ENCODE results near the gene SAA1.

SAA1 gene

GRCh38 chr11:18253233-18253632, 12.8 kb upstream of the SAA1 start:
- H3K4me3 ChIP-seq (ENCODE audit: low read depth in 1 of 2, low read length in 2 of 2), result no peak overlapping the region
- peaks cover 10% of the 10 kb centered on the region for H3K27me3 ChIP-seq (ENCODE audit: insufficient read depth, low read length, poor library complexity)
- no peak overlapping the region for H3K27ac ChIP-seq (ENCODE audit: low read length)
- no peak for DNase-seq
- no peaks in the 10 kb centered on the region for H4K20me1 ChIP-seq (ENCODE audit: insufficient read depth, low read length)
- TF ChIP-seq, protein P1, sequence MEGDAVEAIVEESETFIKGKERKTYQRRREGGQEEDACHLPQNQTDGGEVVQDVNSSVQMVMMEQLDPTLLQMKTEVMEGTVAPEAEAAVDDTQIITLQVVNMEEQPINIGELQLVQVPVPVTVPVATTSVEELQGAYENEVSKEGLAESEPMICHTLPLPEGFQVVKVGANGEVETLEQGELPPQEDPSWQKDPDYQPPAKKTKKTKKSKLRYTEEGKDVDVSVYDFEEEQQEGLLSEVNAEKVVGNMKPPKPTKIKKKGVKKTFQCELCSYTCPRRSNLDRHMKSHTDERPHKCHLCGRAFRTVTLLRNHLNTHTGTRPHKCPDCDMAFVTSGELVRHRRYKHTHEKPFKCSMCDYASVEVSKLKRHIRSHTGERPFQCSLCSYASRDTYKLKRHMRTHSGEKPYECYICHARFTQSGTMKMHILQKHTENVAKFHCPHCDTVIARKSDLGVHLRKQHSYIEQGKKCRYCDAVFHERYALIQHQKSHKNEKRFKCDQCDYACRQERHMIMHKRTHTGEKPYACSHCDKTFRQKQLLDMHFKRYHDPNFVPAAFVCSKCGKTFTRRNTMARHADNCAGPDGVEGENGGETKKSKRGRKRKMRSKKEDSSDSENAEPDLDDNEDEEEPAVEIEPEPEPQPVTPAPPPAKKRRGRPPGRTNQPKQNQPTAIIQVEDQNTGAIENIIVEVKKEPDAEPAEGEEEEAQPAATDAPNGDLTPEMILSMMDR (IDR thresholded peaks at IDR 0.05; ENCODE audit: borderline replicate concordance, extremely low read depth, low read length, poor library complexity, severe bottlenecking), result no peak
- TF ChIP-seq EZH2 (IDR thresholded peaks at IDR 0.05; ENCODE audit: borderline replicate concordance, low read depth, low read length, severe bottlenecking), result no peak
- H3K4me2 ChIP-seq (ENCODE audit: insufficient read depth, low read length), result no peak overlapping the region
- no peaks in the 10 kb centered on the region for H3K9me3 ChIP-seq (ENCODE audit: insufficient read depth, low read length, severe bottlenecking)
- H3K9ac ChIP-seq (ENCODE audit: low read depth, low read length), result no peak overlapping the region
- H2AFZ ChIP-seq (ENCODE audit: low read depth, low read length), result no peak overlapping the region
- no peaks in the 10 kb centered on the region for H3K4me1 ChIP-seq (ENCODE audit: insufficient read depth, low read length)
- no peaks in the 10 kb centered on the region for H3K79me2 ChIP-seq (ENCODE audit: insufficient read depth, low read length)
- H3K36me3 ChIP-seq (ENCODE audit: insufficient read depth, low read length), result no peaks in the 10 kb centered on the region
- no peak for ATAC-seq (ENCODE audit: insufficient read depth, low read depth)

- Histone ChIP-seq H3K4me1 (ENCODE audit: insufficient read depth, low read length) (no peaks in the 10 kb centered on the region), H3K9ac (ENCODE audit: low read depth, low read length) (no peak overlapping the region), H3K27me3 (ENCODE audit: insufficient read depth, low read length, poor library complexity) (peaks cover 6% of the 10 kb centered on the region), H3K4me2 (ENCODE audit: insufficient read depth, low read length) (no peak overlapping the region), H3K36me3 (ENCODE audit: insufficient read depth, low read length) (no peaks in the 10 kb centered on the region), H3K27ac (ENCODE audit: low read length) (no peak overlapping the region), H3K4me3 (ENCODE audit: low read depth in 1 of 2, low read length in 2 of 2) (no peak overlapping the region), H3K9me3 (ENCODE audit: insufficient read depth, low read length, severe bottlenecking) (no peaks in the 10 kb centered on the region), H4K20me1 (ENCODE audit: insufficient read depth, low read length) (no peaks in the 10 kb centered on the region), H2AFZ (ENCODE audit: low read depth, low read length) (no peak overlapping the region), H3K79me2 (ENCODE audit: insufficient read depth, low read length) (no peaks in the 10 kb centered on the region)
- ATAC-seq (ENCODE audit: insufficient read depth, low read depth) (no peak), DNase-seq (no peak)
- TF ChIP-seq EZH2 (IDR thresholded peaks at IDR 0.05; ENCODE audit: borderline replicate concordance, low read depth, low read length, severe bottlenecking), result no peak
- TF ChIP-seq, protein P1 (IDR thresholded peaks at IDR 0.05; ENCODE audit: borderline replicate concordance, extremely low read depth, low read length, poor library complexity, severe bottlenecking), result no peak
Measured at GRCh38 chr11:18253778-18254338, 12.2 kb upstream of the SAA1 start.

DNA sequence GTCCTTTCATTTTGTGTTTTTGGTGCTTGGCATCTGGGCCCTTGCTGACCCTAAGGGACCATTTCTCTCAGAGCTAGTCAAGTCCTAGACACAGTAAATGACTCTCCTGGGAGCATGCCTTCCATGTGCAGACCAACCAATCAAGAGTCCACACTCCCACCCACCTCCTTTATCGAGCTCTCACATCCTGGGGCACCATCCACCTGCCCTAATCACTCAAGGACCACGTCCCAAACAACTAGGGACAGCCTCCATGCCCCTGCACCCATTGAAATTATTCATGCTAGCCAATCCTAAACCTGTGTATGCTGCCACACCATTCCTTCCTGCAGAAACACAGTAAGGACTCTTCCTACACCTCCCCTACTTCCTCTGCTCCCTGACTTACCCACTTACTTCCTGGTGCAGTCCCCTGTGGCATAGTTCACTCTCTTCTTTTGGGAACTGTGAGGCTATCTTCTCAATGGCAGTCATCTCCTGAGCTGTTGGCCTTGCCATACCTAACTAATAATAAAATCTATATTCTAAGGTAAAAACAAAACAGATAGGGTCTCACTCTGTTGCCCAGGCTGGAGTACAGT, 11.2 kb upstream of the SAA1 start:
- Histone ChIP-seq H3K36me3 (ENCODE audit: insufficient read depth, low read length) (no peaks in the 10 kb centered on the region), H3K9ac (ENCODE audit: low read depth, low read length) (no peak overlapping the region), H3K4me2 (ENCODE audit: insufficient read depth, low read length) (no peak overlapping the region), H3K4me3 (ENCODE audit: low read depth in 1 of 2, low read length in 2 of 2) (no peak overlapping the region), H2AFZ (ENCODE audit: low read depth, low read length) (no peak overlapping the region), H3K79me2 (ENCODE audit: insufficient read depth, low read length) (no peaks in the 10 kb centered on the region), H3K9me3 (ENCODE audit: insufficient read depth, low read length, severe bottlenecking) (no peaks in the 10 kb centered on the region), H3K4me1 (ENCODE audit: insufficient read depth, low read length) (no peaks in the 10 kb centered on the region), H4K20me1 (ENCODE audit: insufficient read depth, low read length) (no peaks in the 10 kb centered on the region), H3K27me3 (ENCODE audit: insufficient read depth, low read length, poor library complexity) (peaks cover 2% of the 10 kb centered on the region), H3K27ac (ENCODE audit: low read length) (no peak overlapping the region)
- ATAC-seq (ENCODE audit: insufficient read depth, low read depth) (no peak), DNase-seq (no peak)
- TF ChIP-seq EZH2 (IDR thresholded peaks at IDR 0.05; ENCODE audit: borderline replicate concordance, low read depth, low read length, severe bottlenecking), result no peak
- TF ChIP-seq, protein P1 (IDR thresholded peaks at IDR 0.05; ENCODE audit: borderline replicate concordance, extremely low read depth, low read length, poor library complexity, severe bottlenecking), result no peak

All from DND-41 (cell line).